BLaER1 treated with 17β-estradiol and CSF1 and Interleukin-3, amounts not matched to agents 10 nM and 100 nM (cell line): ENCODE measurements around the gene SIVA1.
A peak's percentile ranks its signal among the peaks of the same experiment; 100 is the strongest.

Experiments used
- H3K27ac ChIP-seq, 11 experiments: shearing (Covaris generic); formaldehyde crosslinking; 2 replicates each; pipeline ENCODE4 v1.8.1; 2022
- H3K27me3 ChIP-seq, 11 experiments: shearing (Covaris generic); formaldehyde crosslinking; 2 replicates each; pipeline ENCODE4 v1.8.1; 2022
- H3K36me3 ChIP-seq, 11 experiments: shearing (Covaris generic); formaldehyde crosslinking; 2 replicates each; pipeline ENCODE4 v1.8.1; 2022
- H3K4me1 ChIP-seq, 10 experiments: shearing (Covaris generic); formaldehyde crosslinking; 2 replicates each; pipeline ENCODE4 v1.8.1; 2022
- H3K4me2 ChIP-seq, 11 experiments: shearing (Covaris generic); formaldehyde crosslinking; 2 replicates each; pipeline ENCODE4 v1.8.1; 2022
- H3K4me3 ChIP-seq, 10 experiments: shearing (Covaris generic); formaldehyde crosslinking; 2 replicates each; pipeline ENCODE4 v1.8.1; 2022
- H3K9ac ChIP-seq, 11 experiments: shearing (Covaris generic); formaldehyde crosslinking; 2 replicates each; pipeline ENCODE4 v1.8.1; 2022
- H3K9me3 ChIP-seq, 11 experiments: shearing (Covaris generic); formaldehyde crosslinking; replicated peaks in 1 of 11; 2 replicates each; pipeline ENCODE4 v1.8.1; 2022
- H4K20me1 ChIP-seq, 11 experiments: shearing (Covaris generic); formaldehyde crosslinking; 2 replicates each; pipeline ENCODE4 v1.8.1; 2022
- Cebpa-rat ChIP-seq, 11 experiments: shearing (Covaris generic); IDR thresholded peaks; 2 replicates each; pipeline ENCODE4 v1.8.1; 2022

The SIVA1 gene

GRCh38 chr14:104752735-104753527 is at the start of gene SIVA1:
Gene SIVA1, plus strand, starts transcription at chr14:104753147. Its CDS starts 55 bp downstream, at chr14:104753202.
- H3K4me2 ChIP-seq = peak within 1 kb of the TSS; percentile 92 to 99 (median 97)
- no peak for TF ChIP-seq Cebpa-rat (IDR thresholded peaks at IDR 0.05)
- no peaks in the 10 kb centered on the region for H3K27me3 ChIP-seq
- peaks cover 21 to 49% (median 48%) of the 10 kb centered on the region in 11 experiments; a peak in 20 of 22 replicates for H4K20me1 ChIP-seq
- H3K36me3 ChIP-seq = peaks cover 27 to 40% (median 36%) of the 10 kb centered on the region in 11 experiments
- H3K4me3 ChIP-seq = peak within 1 kb of the TSS; percentile 92 to 100 (median 98)
- peak within 1 kb of the TSS; percentile 82 to 97 (median 93) for H3K27ac ChIP-seq
- H3K9me3 ChIP-seq = peaks cover 0 to 26% (median 23%) of the 10 kb centered on the region in 11 experiments; a peak in 16 of 22 replicates
- H3K9ac ChIP-seq = peak within 1 kb of the TSS; percentile 91 to 99 (median 97)
- peaks cover 40 to 70% (median 65%) of the 10 kb centered on the region in 10 experiments for H3K4me1 ChIP-seq

- H4K20me1 ChIP-seq = peaks cover 45 to 97% (median 80%) of the 10 kb centered on the region in 11 experiments
- no peaks in the 10 kb centered on the region for H3K27me3 ChIP-seq
- TF ChIP-seq Cebpa-rat (IDR thresholded peaks at IDR 0.05) = no peak
- no peak overlapping the region for H3K27ac ChIP-seq
- H3K9me3 ChIP-seq = no peaks in the 10 kb centered on the region
- peaks cover 51 to 89% (median 71%) of the 10 kb centered on the region in 11 experiments for H3K36me3 ChIP-seq
- H3K4me3 ChIP-seq = no peak overlapping the region
- H3K9ac ChIP-seq = no peak overlapping the region
- peaks cover 16 to 66% (median 59%) of the 10 kb centered on the region in 10 experiments for H3K4me1 ChIP-seq
- H3K4me2 ChIP-seq = no peak overlapping the region
Observed at GRCh38 chr14:104703269-104703668, 49.7 kb upstream of the SIVA1 start.

- H3K4me2 ChIP-seq = no peak overlapping the region
- H4K20me1 ChIP-seq = peaks cover 37 to 97% (median 70%) of the 10 kb centered on the region in 11 experiments
- H3K4me1 ChIP-seq = peaks cover 6 to 65% (median 55%) of the 10 kb centered on the region in 10 experiments; a peak in 19 of 20 replicates
- no peak overlapping the region for H3K4me3 ChIP-seq
- H3K27me3 ChIP-seq = no peaks in the 10 kb centered on the region
- no peak for TF ChIP-seq Cebpa-rat (IDR thresholded peaks at IDR 0.05)
- peaks cover 56 to 85% (median 70%) of the 10 kb centered on the region in 11 experiments for H3K36me3 ChIP-seq
- H3K9ac ChIP-seq = no peak overlapping the region
- H3K27ac ChIP-seq = no peak overlapping the region
- no peaks in the 10 kb centered on the region for H3K9me3 ChIP-seq
Observed at GRCh38 chr14:104704252-104704651, 48.7 kb upstream of the SIVA1 start.

GRCh38 chr14:104705340-104706047 is 47.5 kb upstream of the SIVA1 start:
- H3K36me3 ChIP-seq = peaks cover 68 to 85% (median 75%) of the 10 kb centered on the region in 11 experiments
- no peak overlapping the region for H3K4me3 ChIP-seq
- no peak for TF ChIP-seq Cebpa-rat (IDR thresholded peaks at IDR 0.05)
- peak overlapping the region in 1 of 11 experiments; percentile 15; a peak in 1 of 22 replicates for H3K27ac ChIP-seq
- H3K27me3 ChIP-seq = no peaks in the 10 kb centered on the region
- peaks cover 0 to 60% (median 48%) of the 10 kb centered on the region in 10 experiments; a peak in 18 of 20 replicates for H3K4me1 ChIP-seq
- H3K4me2 ChIP-seq = no peak overlapping the region
- H3K9ac ChIP-seq = peak overlapping the region in 1 of 11 experiments; percentile 15; a peak in 3 of 22 replicates
- H4K20me1 ChIP-seq = peaks cover 24 to 94% (median 57%) of the 10 kb centered on the region in 11 experiments
- no peaks in the 10 kb centered on the region for H3K9me3 ChIP-seq

GRCh38 chr14:104706733-104707607 is 46.0 kb upstream of the SIVA1 start:
- TF ChIP-seq Cebpa-rat (IDR thresholded peaks at IDR 0.05) = no peak
- peaks cover 10 to 92% (median 43%) of the 10 kb centered on the region in 11 experiments; a peak in 18 of 22 replicates for H4K20me1 ChIP-seq
- H3K27ac ChIP-seq = 0 out of 22 replicates have a peak overlapping the region, but pooled peaks of 1 of the 11 experiments have one; percentile 15
- H3K36me3 ChIP-seq = peaks cover 70 to 85% (median 76%) of the 10 kb centered on the region in 11 experiments
- H3K9me3 ChIP-seq = no peaks in the 10 kb centered on the region
- no peaks in the 10 kb centered on the region for H3K27me3 ChIP-seq
- H3K4me3 ChIP-seq = no peak overlapping the region
- peak overlapping the region in 8 of 11 experiments; percentile 10 to 42 (median 29); a peak in 12 of 22 replicates for H3K4me2 ChIP-seq
- peaks cover 1 to 60% (median 48%) of the 10 kb centered on the region in 10 experiments; a peak in 19 of 20 replicates for H3K4me1 ChIP-seq
- H3K9ac ChIP-seq = peak overlapping the region in 4 of 11 experiments; percentile 10 to 50 (median 20); a peak in 4 of 22 replicates

- peak overlapping the region in 5 of 11 experiments; percentile 0 to 44 (median 21); a peak in 5 of 22 replicates for H3K4me2 ChIP-seq
- peaks cover 68 to 85% (median 77%) of the 10 kb centered on the region in 11 experiments for H3K36me3 ChIP-seq
- 0 out of 22 replicates have a peak overlapping the region, but pooled peaks of 1 of the 11 experiments have one; percentile 9 for H3K9ac ChIP-seq
- H3K9me3 ChIP-seq = no peaks in the 10 kb centered on the region
- H3K4me3 ChIP-seq = no peak overlapping the region
- no peaks in the 10 kb centered on the region for H3K27me3 ChIP-seq
- H3K4me1 ChIP-seq = peaks cover 11 to 69% (median 57%) of the 10 kb centered on the region in 10 experiments
- no peak for TF ChIP-seq Cebpa-rat (IDR thresholded peaks at IDR 0.05)
- peaks cover 9 to 86% (median 33%) of the 10 kb centered on the region in 11 experiments; a peak in 16 of 22 replicates for H4K20me1 ChIP-seq
- no peak overlapping the region for H3K27ac ChIP-seq
Observed at GRCh38 chr14:104707608-104708595, 45.0 kb upstream of the SIVA1 start.

- Histone ChIP-seq H3K9me3 (no peaks in the 10 kb centered on the region), H3K4me1 (peaks cover 17 to 76% (median 62%) of the 10 kb centered on the region in 10 experiments), H3K36me3 (peaks cover 64 to 85% (median 76%) of the 10 kb centered on the region in 11 experiments), H4K20me1 (peaks cover 9 to 77% (median 25%) of the 10 kb centered on the region in 11 experiments; a peak in 16 of 22 replicates), H3K27me3 (no peaks in the 10 kb centered on the region), H3K4me2 (peak overlapping the region in 5 of 11 experiments; percentile 5 to 44 (median 21); a peak in 5 of 22 replicates), H3K4me3 (no peak overlapping the region), H3K27ac (peak overlapping the region in 2 of 11 experiments; percentile 6 to 28; a peak in 1 of 22 replicates), H3K9ac (peak overlapping the region in 2 of 11 experiments; percentile 22 to 23; a peak in 3 of 22 replicates)
- TF ChIP-seq Cebpa-rat (IDR thresholded peaks at IDR 0.05) = no peak
Observed at GRCh38 chr14:104708606-104709268, 44.2 kb upstream of the SIVA1 start.
